GM21528 (cell line): Measurements from ENCODE around the gene AVPR1A.
"Not testable (repeated sequence)": the region's sequence is repeated elsewhere in the genome, so short reads cannot be mapped to it uniquely, and the experiment has no call there.

Experiments
- ATAC-seq: cut with Tn5 transposase; IDR thresholded peaks from one replicate; pipeline ENCODE4 v1.9.1; 2021; ENCODE audit warnings: mild to moderate bottlenecking, moderate library complexity; ENCODE audit not compliant: unreplicated experiment, low FRiP score

The AVPR1A gene

DNA sequence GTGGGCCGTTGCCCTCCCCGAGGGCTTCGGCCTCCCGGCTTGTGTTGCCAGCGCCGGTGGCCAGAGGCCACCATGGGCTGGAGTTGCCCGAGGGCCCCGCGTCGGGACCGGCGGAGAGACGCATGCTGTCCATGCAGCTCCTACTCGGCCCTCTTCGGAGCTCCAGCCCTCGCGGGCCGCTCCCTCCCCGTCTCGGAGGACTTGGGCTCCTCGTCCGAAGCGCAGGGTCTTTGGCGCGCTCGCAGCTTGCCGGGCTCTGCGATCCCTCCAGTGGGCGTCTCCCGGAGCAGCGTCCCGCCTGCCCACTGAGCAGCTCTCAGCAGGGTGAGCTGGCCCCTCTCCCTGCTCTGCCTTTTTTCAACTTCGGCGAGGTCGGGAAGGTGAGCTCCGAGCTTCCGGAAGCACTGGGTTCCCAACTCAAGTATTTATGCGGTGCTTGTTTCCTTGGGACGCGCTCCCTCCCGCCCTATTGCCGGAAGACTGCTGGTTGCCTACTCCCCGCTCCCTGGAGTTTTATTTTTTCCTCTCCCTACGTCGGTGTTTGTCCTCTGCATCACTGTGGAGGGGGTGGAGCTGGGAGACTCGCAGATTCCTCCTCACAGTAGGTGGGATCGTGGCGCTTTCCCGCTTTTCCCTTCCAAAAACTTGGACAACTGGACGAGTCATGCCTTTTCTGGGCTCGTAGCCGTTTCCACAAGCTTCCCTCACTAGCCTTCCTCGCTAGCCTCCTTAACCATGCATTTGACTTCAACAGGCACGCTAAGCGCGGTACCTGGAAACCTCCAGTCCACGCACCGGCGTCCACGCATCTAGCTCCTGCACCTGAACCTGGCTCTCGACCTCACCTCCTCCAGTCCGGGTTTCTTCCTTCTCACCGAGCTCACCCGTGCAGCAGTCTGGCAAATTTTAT is at the start of gene AVPR1A:
Gene AVPR1A (minus strand): TSS at position 489 of the 910 bp plus-strand sequence. CDS start 365 bp downstream, at position 124.
- no peak for ATAC-seq

- no peak for ATAC-seq
These were observed 45.2 kb upstream of the AVPR1A start for GRCh38 chr12:63196168-63196567.

GRCh38 chr12:63179224-63179623 is 28.2 kb upstream of the AVPR1A start:
- ATAC-seq = no peak

GRCh38 chr12:63170321-63170720 is 19.3 kb upstream of the AVPR1A start:
- no peak for ATAC-seq

DNA sequence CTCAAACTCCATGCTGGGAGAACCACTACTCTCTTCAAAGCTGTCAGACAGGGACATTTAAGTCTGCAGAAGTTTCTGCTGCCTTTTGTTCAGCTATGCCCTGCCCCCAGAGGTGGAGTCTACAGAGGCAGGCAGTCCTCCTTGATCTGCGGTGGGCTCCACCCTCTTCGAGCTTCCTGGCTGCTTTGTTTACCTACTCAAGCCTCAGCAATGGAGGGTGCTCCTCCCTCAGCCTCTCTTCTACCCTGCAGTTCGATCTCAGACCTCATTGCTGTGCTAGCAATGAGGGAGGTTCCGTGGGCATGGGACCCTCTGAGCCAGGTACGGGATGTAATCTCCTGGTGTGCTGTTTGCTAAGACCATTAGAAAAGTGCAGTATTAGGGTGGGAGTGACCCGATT is 16.7 kb upstream of the AVPR1A start:
- not testable (repeated sequence) for ATAC-seq

- no peak for ATAC-seq
These were observed 13.9 kb upstream of the AVPR1A start for GRCh38 chr12:63164911-63165310.

- ATAC-seq = no peak
These were observed 12.5 kb upstream of the AVPR1A start for GRCh38 chr12:63163541-63163940.

DNA sequence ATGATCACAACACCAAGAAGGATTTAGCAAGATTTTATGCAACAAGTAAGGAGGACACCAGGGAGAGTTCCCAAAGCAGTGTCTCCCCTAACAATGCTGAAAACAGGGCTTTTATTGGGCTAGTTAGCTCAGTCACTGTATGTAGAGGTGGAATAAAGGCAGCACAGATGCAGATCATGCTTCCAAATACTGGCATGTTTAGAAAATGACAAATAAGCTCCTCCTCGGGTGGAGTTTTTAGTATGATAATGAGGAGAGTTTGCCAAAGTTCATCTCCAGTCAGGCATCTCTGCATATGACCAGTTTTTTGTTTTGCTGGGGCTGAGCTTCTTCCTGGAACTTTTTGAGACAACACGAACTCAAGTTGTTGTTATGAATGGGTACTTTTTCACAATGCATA is 4.4 kb upstream of the AVPR1A start:
- no peak for ATAC-seq

GRCh38 chr12:63154560-63154959 is 3.6 kb upstream of the AVPR1A start:
- no peak for ATAC-seq

GRCh38 chr12:63152321-63152700 is 1.3 kb upstream of the AVPR1A start:
- no peak for ATAC-seq

- peak; percentile 70 for ATAC-seq
These were observed 771 bp upstream of the AVPR1A start for GRCh38 chr12:63151623-63152320.

- no peak for ATAC-seq
These were observed 890 bp downstream of the AVPR1A start for GRCh38 chr12:63149909-63150712.

GRCh38 chr12:63144556-63144955 is 6.4 kb downstream of the AVPR1A start:
- no peak for ATAC-seq

GRCh38 chr12:63138488-63138887 is 12.5 kb downstream of the AVPR1A start:
- no peak for ATAC-seq

DNA sequence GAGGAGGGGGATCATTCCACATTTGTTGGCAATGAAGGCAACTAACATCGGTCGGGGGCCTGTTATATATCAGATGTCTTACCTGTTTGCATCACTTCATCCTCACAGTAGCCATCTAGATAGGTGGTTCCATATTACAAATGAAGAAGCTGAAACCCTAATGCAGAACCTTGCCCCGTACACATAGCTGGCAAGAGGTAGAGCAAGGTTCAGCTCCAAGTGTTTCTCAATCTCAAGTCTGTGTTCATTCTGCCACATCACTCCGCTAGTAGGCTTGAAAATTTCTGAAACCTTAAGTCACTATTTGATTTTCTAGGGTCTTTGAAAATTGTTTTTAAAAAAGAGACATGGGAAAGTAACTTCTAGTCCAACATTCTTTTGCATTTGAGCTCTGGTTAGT is 17.0 kb downstream of the AVPR1A start:
- no peak for ATAC-seq

- ATAC-seq = no peak
These were observed 18.8 kb downstream of the AVPR1A start for GRCh38 chr12:63132201-63132600.

GRCh38 chr12:63129927-63130326 is 21.1 kb downstream of the AVPR1A start:
- ATAC-seq = no peak

DNA sequence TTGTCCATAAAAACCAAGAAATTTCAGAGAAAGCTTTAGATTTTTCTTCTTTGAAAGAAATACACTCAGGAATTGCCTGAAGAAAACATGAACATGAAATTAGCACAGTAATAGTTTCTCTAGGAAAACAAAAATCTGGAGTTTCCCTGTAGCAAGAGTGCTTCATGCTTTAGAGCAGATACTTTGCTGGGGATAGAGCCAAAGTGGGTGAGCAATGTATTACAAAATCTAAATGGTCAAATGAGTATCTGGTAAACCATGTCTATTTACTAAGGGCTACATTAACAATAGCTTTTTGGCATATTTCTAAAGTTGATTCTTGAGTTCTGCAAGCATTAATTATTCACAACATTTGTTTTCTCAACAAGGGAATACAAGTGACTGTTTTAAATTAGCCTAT is 26.2 kb downstream of the AVPR1A start:
- ATAC-seq = no peak

GRCh38 chr12:63103494-63104131 is 47.4 kb downstream of the AVPR1A start:
- ATAC-seq = no peak

- no peak for ATAC-seq
These were observed 49.1 kb downstream of the AVPR1A start for GRCh38 chr12:63101920-63102319.
